ENCODE measurements around the gene SUN2.
A peak's percentile ranks its signal among the peaks of the same experiment; 100 is the strongest.
"Not testable (repeated sequence)": the region's sequence is repeated elsewhere in the genome, so short reads cannot be mapped to it uniquely, and the experiment has no call there.

The SUN2 gene

DNA sequence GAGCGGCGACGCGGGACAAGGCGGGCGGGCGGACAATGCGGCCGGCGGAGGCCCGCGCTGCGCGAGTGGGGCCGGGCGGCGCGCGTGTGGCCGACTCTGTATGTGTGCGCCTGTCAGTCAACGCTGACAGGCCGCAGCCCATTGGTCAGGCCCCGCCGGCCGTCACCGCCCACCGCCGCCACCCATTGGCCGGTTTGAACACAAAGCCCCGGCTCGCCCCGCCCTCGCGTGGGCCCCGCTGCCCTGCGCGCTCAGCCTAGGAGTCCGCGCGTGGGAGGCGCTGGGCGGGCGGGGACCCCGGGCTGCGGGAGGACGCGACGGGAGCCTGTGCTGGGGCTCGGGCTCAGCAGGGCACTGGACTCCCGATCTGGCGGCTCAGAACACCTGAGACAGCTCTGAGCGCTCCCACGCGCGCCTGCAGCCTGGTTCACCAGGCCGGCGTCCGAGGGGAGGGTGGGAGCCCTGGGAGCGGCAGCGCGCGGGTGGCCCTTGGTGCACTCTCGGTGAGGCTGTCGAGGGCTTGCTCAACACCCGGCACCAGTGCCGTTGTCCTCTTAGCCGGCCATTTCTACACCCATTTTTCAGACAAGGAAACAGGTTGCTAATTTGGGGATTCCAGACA is at the start of gene SUN2:
Gene SUN2 (minus strand): TSS at position 88 of the 622 bp plus-strand sequence. CDS start 3,370 bp downstream, outside the sequence.
- no peak for FAIRE-seq
- TF ChIP-seq, protein P1, sequence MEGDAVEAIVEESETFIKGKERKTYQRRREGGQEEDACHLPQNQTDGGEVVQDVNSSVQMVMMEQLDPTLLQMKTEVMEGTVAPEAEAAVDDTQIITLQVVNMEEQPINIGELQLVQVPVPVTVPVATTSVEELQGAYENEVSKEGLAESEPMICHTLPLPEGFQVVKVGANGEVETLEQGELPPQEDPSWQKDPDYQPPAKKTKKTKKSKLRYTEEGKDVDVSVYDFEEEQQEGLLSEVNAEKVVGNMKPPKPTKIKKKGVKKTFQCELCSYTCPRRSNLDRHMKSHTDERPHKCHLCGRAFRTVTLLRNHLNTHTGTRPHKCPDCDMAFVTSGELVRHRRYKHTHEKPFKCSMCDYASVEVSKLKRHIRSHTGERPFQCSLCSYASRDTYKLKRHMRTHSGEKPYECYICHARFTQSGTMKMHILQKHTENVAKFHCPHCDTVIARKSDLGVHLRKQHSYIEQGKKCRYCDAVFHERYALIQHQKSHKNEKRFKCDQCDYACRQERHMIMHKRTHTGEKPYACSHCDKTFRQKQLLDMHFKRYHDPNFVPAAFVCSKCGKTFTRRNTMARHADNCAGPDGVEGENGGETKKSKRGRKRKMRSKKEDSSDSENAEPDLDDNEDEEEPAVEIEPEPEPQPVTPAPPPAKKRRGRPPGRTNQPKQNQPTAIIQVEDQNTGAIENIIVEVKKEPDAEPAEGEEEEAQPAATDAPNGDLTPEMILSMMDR (IDR thresholded peaks at IDR 0.05; ENCODE audit: insufficient read depth, missing control alignments): no peak
- peak; percentile 86 for DNase-seq (ENCODE audit: insufficient read length, low spot score)

- FAIRE-seq; DNase-seq (ENCODE audit: insufficient read length, low spot score): not testable (repeated sequence)
These were observed 49.3 kb upstream of the SUN2 start for GRCh38 chr22:38805041-38805593.

DNA sequence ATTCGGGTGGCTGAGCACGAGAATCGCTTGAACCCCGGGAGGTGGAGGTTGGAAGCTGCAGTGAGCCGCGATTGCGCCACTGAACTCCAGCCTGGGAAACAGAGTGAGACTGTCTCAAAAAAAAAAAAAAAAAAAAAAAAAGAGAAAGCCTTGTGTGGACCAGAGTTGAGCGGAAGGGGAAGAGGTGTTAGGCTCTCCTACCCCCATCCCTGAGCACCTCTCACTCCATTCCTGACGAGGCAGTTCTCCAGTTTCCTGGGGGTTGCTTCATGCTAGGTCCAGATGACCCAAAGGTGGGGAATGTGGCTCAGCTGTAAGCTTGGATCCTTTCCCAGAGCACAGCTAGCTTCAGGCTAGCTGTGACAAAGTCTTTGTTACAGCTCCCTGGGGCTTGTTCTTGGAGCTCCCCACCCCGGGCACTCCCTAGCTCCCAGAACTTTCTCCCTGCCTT is 46.9 kb upstream of the SUN2 start:
- no peak for DNase-seq (ENCODE audit: insufficient read length, low spot score)
- TF ChIP-seq, protein P1 (IDR thresholded peaks at IDR 0.05; ENCODE audit: insufficient read depth, missing control alignments): no peak
- FAIRE-seq: no peak

DNA sequence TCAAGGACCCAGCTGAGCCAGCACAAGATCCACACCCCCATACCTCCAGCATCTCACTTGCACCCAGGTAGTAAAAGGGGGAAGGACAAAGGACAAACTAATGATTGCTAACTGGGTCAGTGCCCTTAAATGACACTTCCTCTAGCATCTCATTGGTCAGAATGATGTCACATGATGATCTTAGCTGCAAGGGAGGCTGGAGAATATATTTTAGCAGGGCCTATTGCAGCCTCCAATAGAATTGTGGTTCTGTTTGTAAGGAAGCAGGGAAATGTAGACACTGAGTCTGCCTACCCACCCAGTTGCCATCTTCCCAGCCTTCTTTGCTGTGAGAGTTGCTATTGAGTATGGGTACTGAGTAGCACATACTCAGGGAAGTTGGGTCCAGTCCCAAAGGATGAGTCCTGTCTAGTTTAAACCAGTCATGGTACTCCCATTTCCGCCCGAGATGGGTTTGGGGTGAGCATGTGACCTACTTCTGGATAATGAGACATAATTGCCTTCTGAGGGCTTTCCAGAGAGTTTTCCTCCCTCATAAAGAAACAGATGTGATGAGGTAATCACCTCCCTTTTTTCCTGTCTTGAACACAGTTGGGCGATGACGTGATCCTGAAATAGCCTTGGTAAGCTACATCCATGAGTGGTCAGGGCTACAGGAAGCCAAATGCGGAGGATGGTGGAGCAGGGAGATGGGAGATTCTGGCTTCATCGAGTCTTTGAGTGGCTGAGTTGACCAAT is 43.6 kb upstream of the SUN2 start:
- TF ChIP-seq, protein P1 (IDR thresholded peaks at IDR 0.05; ENCODE audit: insufficient read depth, missing control alignments): no peak
- DNase-seq (ENCODE audit: insufficient read length, low spot score): no peak
- FAIRE-seq: no peak

DNA sequence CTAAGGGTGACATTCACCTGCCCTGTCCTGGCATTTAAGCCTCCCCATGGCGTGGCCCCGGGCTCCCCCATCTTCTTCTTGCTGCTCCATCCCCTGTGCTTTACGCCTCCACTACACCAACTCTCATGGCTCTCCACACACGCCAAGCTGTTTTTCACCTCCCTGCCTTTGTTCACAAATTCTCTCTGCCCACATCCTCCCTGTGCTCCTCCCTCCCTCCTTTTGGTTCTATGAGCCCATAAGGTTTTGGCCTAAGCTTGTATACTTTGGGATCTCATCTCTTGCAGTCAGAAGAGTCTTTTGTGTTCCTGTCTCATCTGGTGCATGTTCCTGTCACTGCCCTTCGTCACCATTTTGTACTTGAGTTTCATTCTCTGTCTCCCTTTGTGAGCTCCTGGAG is 42.7 kb upstream of the SUN2 start:
- no peak for FAIRE-seq
- TF ChIP-seq, protein P1 (IDR thresholded peaks at IDR 0.05; ENCODE audit: insufficient read depth, missing control alignments): no peak
- DNase-seq (ENCODE audit: insufficient read length, low spot score): no peak

- DNase-seq (ENCODE audit: insufficient read length, low spot score) (no peak), FAIRE-seq (no peak)
- TF ChIP-seq, protein P1 (IDR thresholded peaks at IDR 0.05; ENCODE audit: insufficient read depth, missing control alignments): no peak
These were observed 40.6 kb upstream of the SUN2 start for GRCh38 chr22:38796262-38796957.

DNA sequence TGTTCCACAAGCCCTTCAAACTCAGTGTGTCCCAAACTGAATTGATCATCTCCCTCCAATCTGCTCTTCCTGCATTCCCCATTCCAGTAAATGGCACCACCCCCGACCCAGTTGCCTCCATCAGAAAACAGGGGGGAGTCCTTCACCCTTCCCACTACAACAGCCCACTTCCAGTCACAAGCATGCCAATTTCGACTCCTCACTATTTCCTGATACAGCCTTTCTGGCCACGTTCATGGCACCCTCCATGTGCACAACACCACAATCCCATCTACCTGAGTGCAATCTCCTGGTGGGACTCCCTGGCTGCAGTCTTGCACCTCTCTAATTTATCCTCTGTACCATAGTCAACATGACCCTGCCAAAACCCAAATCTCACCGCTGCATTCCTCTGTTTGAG is 39.8 kb upstream of the SUN2 start:
- TF ChIP-seq, protein P1 (IDR thresholded peaks at IDR 0.05; ENCODE audit: insufficient read depth, missing control alignments): no peak
- DNase-seq (ENCODE audit: insufficient read length, low spot score) (no peak), FAIRE-seq (no peak)

All from D721Med (cell line).